ENCODE measurements around the gene EXOC2.

- no peak for TF ChIP-seq CTCF (IDR thresholded peaks at IDR 0.05 in 2 of 3, conservative IDR thresholded peaks at IDR 0.05 in 1 of 3; ENCODE audit: borderline replicate concordance in 1 of 3, insufficient read depth in 1 of 3, low read depth in 2 of 3, low read length in 2 of 3)
- no peak for TF ChIP-seq REST (IDR thresholded peaks at IDR 0.05; ENCODE audit: low read depth)
- TF ChIP-seq POLR2A (IDR thresholded peaks at IDR 0.05; ENCODE audit: borderline replicate concordance, extremely low read depth, insufficient read depth, insufficient read length), result no peak
- no peak for TF ChIP-seq FOSL1 (IDR thresholded peaks at IDR 0.05; ENCODE audit: low read depth)
- TF ChIP-seq ATF3 (IDR thresholded peaks at IDR 0.05), result no peak
These were observed 237.8 kb downstream of the EXOC2 start for GRCh38 chr6:455006-455585.

Data from HCT116 (cell line).